Activated naive CD4-positive, alpha-beta T cell treated with anti-CD3 and anti-CD28 coated beads, Interleukin-2, amount 50 U/mL, for 24 hours (primary cell): Measurements from ENCODE around the gene FOXN3.

Experiments used
- H3K27ac Mint-ChIP-seq: one replicate; pipeline ENCODE4 v1.8.0; 2021; ENCODE audit warnings: mild to moderate bottlenecking, mixed read lengths
- H3K27me3 Mint-ChIP-seq: one replicate; pipeline ENCODE4 v1.8.0; 2021; ENCODE audit warnings: mixed read lengths
- H3K36me3 Mint-ChIP-seq: one replicate; pipeline ENCODE4 v1.8.0; 2021; ENCODE audit warnings: mixed read lengths
- H3K4me1 Mint-ChIP-seq: one replicate; pipeline ENCODE4 v1.8.0; 2021; ENCODE audit warnings: mixed read lengths
- H3K4me3 Mint-ChIP-seq: one replicate; pipeline ENCODE4 v1.8.0; 2021; ENCODE audit warnings: mild to moderate bottlenecking, mixed read lengths
- H3K9me3 Mint-ChIP-seq: one replicate; pipeline ENCODE4 v1.8.0; 2021; ENCODE audit warnings: mixed read lengths

FOXN3 gene

GRCh38 chr14:89188492-89188891 lies 228.5 kb downstream of the FOXN3 start:
- Mint-ChIP-seq H3K27ac (no peak overlapping the region), H3K27me3 (no peaks in the 10 kb centered on the region), H3K4me3 (no peak overlapping the region), H3K36me3 (peaks cover 4% of the 10 kb centered on the region), H3K4me1 (peaks cover 6% of the 10 kb centered on the region), H3K9me3 (no peaks in the 10 kb centered on the region)

DNA sequence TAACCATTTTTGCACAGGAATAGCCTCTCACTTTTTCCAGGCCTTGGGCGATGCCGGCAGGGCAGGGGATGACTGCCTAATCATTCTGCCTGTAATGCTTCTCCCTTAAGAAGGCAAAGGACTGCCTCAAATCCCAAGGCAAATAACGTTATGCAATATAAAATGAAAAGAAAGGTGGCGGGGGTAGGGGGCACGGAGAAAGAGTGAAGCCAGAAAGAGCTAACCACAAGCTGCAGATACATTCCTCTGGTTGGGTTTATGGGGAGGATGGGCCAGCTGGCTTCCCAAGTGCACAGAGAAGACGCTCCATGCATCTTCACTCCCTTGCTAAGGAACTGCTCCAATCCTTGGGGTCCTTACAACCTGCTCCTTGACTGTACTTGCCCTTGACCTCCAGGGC lies 229.5 kb downstream of the FOXN3 start:
- Mint-ChIP-seq H3K36me3 (peaks cover 4% of the 10 kb centered on the region), H3K9me3 (no peaks in the 10 kb centered on the region)

GRCh38 chr14:89186856-89187376 lies 230.1 kb downstream of the FOXN3 start:
- H3K9me3 Mint-ChIP-seq: no peaks in the 10 kb centered on the region
- peak overlapping the region; percentile 46 for H3K27ac Mint-ChIP-seq
- H3K4me1 Mint-ChIP-seq: peaks cover 6% of the 10 kb centered on the region
- no peaks in the 10 kb centered on the region for H3K27me3 Mint-ChIP-seq
- no peak overlapping the region for H3K4me3 Mint-ChIP-seq
- peaks cover 4% of the 10 kb centered on the region for H3K36me3 Mint-ChIP-seq

More for the DNA sequence above, 229.5 kb downstream of the FOXN3 start:
- H3K27me3 Mint-ChIP-seq: no peaks in the 10 kb centered on the region
- no peak overlapping the region for H3K4me3 Mint-ChIP-seq
- no peak overlapping the region for H3K27ac Mint-ChIP-seq
- H3K4me1 Mint-ChIP-seq: peaks cover 6% of the 10 kb centered on the region

DNA sequence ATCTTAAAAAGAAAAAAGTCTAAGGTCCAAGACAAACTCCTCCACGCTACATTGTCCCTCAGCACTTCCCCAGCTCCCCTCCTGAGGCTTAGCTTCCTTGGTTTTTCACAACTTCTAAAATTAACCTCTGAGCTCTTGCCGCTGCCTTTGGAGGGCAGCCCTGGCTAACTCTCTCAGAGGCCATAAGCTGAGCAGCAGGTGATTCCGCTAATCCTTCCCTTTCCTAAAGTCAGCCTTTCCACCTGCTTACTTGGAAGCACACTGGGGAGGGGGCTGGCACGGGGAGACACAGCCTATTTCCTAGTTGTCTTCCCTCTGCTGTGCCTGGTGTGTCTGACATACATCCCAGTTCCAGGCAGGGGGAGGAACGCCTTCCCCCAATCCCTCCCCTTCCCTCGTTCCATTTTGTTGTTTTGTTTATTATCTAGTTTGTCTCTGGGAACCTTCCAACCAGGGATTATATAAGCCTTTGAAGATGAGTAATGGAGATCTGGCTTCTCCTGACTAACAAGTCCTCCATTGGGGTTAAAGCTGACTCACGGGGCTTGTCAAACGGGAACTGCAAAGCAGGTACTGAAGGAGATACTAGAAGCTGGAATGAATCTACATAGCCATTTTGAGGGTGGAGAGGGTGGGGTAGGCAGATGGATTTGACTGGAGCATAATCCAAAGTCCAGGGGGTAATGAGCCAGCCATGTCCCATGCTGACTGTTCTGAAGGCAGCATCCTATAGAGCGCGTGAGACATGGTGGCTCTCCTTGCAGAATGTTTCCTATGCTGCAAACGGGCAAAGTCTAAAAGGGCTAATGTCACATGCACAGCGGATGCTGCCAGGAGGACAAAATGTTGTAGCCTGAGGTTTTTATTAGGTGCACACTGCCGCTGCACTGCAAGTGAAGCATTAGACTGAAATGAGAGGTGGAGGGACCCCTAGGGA lies 230.8 kb downstream of the FOXN3 start:
- Mint-ChIP-seq H3K27ac (peak overlapping the region; percentile 46), H3K27me3 (no peaks in the 10 kb centered on the region), H3K4me1 (peaks cover 9% of the 10 kb centered on the region), H3K9me3 (no peaks in the 10 kb centered on the region), H3K36me3 (peaks cover 4% of the 10 kb centered on the region), H3K4me3 (no peak overlapping the region)

DNA sequence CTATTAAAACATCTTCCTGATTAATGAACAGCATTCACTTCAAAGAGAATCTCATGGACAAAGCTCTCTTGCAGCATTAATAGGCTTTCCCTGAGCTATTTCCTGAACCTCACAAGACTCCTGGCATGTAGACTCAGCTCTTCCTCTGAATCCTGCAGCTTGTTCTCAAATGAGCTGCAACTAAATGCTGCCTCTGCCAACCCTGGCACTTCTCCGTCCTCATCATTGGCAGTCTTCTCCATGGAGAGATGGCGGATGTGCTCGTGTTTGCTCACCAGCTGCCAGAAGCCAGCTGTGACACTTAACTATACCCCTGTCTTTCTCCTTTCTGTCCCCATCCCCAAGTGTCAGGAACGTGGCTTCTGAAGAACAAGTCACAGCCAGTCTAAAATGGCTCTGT lies 232.1 kb downstream of the FOXN3 start:
- H3K27me3 Mint-ChIP-seq: no peaks in the 10 kb centered on the region
- H3K4me1 Mint-ChIP-seq: peaks cover 10% of the 10 kb centered on the region
- H3K36me3 Mint-ChIP-seq: peaks cover 1% of the 10 kb centered on the region
- H3K4me3 Mint-ChIP-seq: no peak overlapping the region
- no peaks in the 10 kb centered on the region for H3K9me3 Mint-ChIP-seq
- H3K27ac Mint-ChIP-seq: no peak overlapping the region

GRCh38 chr14:89182326-89182725 lies 234.7 kb downstream of the FOXN3 start:
- Mint-ChIP-seq H3K27ac (peak overlapping the region; percentile 44), H3K4me3 (no peak overlapping the region), H3K4me1 (peaks cover 32% of the 10 kb centered on the region), H3K9me3 (no peaks in the 10 kb centered on the region), H3K36me3 (peaks cover 3% of the 10 kb centered on the region), H3K27me3 (no peaks in the 10 kb centered on the region)

DNA sequence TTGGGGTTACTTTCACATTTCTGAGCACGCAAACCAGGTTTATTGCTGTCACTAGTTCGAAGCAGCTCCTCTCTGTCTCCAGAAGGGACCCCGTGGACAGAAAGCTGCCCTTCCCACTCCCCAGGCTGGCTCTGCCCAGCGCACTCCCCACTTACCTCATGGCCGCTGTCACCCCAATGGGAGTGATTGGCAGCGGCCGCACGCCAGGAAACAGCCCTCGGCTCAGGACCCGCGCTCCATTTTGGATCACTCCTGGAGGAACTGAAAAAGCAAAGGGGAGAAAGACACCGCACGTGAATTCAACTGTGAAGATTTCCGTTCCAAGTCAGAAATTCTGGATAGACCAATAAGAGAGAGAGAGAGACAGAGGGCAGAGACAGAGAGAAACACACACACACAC lies 236.5 kb downstream of the FOXN3 start:
- peaks cover 27% of the 10 kb centered on the region for H3K4me1 Mint-ChIP-seq
- H3K27ac Mint-ChIP-seq: peak overlapping the region; percentile 48
- H3K27me3 Mint-ChIP-seq: no peaks in the 10 kb centered on the region
- peaks cover 4% of the 10 kb centered on the region for H3K36me3 Mint-ChIP-seq
- no peak overlapping the region for H3K4me3 Mint-ChIP-seq
- no peaks in the 10 kb centered on the region for H3K9me3 Mint-ChIP-seq

DNA sequence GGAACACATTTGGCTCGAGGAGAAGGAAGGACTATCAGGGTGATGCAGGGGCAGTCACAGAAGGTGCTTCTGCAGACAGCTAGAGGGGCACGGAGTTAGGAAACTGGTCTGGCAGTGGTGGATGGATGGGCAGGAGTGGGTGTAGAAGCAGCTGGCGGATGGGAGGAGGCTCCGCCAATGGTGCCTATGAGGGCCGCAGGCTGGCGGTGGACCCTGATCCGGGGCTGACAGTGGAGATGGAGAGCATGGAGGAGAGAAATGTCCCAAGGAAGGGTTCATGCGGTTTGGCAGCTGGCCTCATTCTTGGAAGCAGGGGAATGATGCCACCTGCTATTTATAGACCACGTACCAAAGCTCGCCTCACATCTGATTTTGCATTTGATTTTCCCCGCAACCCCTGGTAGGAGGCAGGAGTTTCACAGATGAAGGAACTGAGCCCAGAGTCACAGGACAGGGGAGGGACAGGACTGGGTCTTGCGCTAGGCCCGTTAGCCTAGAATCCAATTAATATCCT lies 237.1 kb downstream of the FOXN3 start:
- Mint-ChIP-seq H3K4me3 (no peak overlapping the region), H3K9me3 (no peaks in the 10 kb centered on the region), H3K4me1 (peaks cover 27% of the 10 kb centered on the region), H3K36me3 (peaks cover 6% of the 10 kb centered on the region), H3K27ac (peak overlapping the region; percentile 37), H3K27me3 (no peaks in the 10 kb centered on the region)

GRCh38 chr14:89178800-89179535 lies 238.1 kb downstream of the FOXN3 start:
- Mint-ChIP-seq H3K27me3 (no peaks in the 10 kb centered on the region), H3K36me3 (peaks cover 13% of the 10 kb centered on the region), H3K4me1 (peaks cover 27% of the 10 kb centered on the region), H3K9me3 (no peaks in the 10 kb centered on the region), H3K4me3 (no peak overlapping the region), H3K27ac (no peak overlapping the region)

DNA sequence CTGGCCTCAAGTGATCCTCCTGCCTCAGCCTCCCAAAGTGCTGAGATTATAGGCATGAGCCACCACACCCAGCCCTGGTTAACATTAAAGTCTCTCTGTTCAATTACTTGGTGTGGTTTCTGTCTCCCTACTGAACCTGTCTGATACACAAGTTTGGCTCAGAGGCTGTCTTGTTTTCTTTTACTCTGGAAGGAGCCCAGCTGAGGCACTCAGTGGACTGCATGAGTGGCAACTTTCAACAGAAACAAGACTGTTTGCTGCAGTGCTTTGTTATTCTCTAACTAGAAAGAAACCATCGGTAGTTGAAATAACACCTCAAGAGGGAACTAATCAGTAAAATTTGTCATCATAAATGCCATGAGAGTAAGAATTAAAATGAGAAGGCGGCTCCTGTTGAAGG lies 238.7 kb downstream of the FOXN3 start:
- no peaks in the 10 kb centered on the region for H3K9me3 Mint-ChIP-seq
- no peaks in the 10 kb centered on the region for H3K27me3 Mint-ChIP-seq
- peaks cover 27% of the 10 kb centered on the region for H3K4me1 Mint-ChIP-seq
- H3K4me3 Mint-ChIP-seq: no peak overlapping the region
- no peak overlapping the region for H3K27ac Mint-ChIP-seq
- H3K36me3 Mint-ChIP-seq: peaks cover 14% of the 10 kb centered on the region

DNA sequence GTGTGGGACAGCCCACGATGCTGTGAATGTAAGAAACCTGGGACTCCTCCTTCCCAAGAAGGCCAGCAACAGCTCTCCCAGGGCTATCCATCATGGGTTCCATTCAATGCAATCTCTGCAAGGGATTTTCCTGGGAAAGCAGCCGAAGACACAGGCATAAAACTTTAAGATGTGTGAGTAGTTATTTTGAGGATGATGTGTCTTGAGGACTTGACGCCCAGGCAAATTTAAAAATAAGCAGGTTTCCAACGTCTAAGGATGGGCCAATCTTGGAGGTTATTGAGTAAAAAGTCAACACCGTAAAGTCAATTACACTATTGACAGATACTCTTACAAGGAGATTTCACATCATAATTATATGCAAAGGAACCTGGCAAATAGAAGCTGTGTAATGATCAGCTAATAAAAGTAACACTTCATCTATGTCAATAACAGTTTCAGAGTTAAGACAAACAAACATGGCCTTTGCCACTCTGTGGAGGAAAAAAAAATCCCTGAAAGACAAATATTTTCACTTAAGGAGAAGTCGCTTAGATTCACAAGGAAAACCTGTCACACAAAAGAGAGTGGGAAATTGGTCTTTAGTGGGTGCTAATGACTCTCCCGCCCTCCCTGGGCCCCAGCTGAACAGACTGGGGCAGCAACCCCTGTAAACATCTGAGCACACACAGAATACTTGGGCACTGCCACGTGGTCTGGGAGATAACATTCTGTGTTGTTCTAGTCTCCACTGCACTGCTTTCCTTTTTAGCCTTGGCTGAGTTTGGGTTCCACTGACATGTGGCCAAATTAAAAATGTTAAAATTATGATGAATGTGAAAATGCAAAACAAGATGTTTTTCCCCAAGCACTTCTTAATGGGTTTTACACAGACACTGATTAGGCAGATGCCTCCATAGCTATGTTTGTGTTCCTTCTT lies 240.9 kb downstream of the FOXN3 start:
- Mint-ChIP-seq H3K27me3 (no peaks in the 10 kb centered on the region), H3K36me3 (peaks cover 29% of the 10 kb centered on the region), H3K27ac (no peak overlapping the region), H3K4me3 (no peak overlapping the region), H3K4me1 (peaks cover 23% of the 10 kb centered on the region), H3K9me3 (peaks cover 5% of the 10 kb centered on the region)

DNA sequence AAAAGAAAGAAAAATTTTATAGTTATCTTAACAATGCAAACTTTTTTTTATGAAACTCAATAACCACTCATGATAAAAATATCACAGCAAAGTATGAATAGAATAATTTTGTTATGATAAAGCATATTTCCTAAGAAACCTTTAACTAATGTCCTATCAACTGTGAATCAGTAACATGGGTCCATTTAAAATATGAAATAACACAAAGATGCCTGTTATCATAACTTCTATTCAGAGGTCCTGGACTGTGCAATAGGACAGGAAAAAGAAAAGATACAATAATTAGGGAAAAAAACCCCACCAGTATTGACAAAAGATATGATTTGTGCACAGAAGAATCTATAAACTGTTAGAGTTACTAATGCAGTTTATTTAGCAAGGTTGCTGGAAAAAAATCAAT lies 245.4 kb downstream of the FOXN3 start:
- no peak overlapping the region for H3K27ac Mint-ChIP-seq
- H3K4me3 Mint-ChIP-seq: no peak overlapping the region
- peaks cover 13% of the 10 kb centered on the region for H3K9me3 Mint-ChIP-seq
- peaks cover 12% of the 10 kb centered on the region for H3K4me1 Mint-ChIP-seq
- H3K27me3 Mint-ChIP-seq: no peaks in the 10 kb centered on the region
- peaks cover 50% of the 10 kb centered on the region for H3K36me3 Mint-ChIP-seq

DNA sequence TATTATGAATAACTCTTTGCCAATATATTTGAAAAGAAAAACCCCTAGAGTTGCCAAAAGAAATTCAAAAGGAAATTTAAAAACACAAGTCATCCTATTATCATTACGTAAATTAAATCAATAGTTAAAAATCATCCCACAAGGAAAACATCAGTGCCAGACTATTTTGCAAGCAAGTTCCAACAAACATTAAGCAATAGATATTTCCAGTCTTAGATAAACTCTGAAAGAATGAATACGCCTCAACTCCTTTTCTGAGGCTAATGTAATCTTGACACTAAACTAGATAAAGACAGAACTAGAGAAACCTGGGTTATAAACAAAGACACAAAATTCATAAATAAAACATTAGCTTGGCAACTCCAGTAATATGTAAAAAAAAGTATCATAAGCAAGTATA lies 245.9 kb downstream of the FOXN3 start:
- Mint-ChIP-seq H3K27me3 (no peaks in the 10 kb centered on the region), H3K9me3 (peaks cover 13% of the 10 kb centered on the region), H3K36me3 (peaks cover 50% of the 10 kb centered on the region), H3K27ac (no peak overlapping the region), H3K4me1 (peaks cover 12% of the 10 kb centered on the region), H3K4me3 (no peak overlapping the region)

DNA sequence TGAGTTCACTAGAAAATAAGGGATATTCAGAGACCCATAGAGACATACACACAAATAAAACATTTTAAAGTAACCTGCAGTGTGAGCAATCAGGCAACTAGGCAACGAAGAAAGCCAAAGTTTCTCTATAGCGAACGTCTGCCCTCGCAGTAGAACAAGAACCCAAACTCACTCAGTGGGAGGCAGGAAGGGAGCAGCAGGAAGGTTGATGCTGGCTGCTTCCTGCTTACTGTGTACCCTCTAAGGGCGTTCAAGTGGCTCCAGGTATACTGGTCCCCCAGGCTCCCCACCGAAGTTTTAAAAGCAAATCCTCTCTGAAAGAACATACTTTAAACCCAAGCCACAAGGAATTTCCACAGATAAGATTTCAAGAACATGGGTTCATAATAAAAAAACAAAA lies 249.3 kb downstream of the FOXN3 start:
- peaks cover 20% of the 10 kb centered on the region for H3K4me1 Mint-ChIP-seq
- no peaks in the 10 kb centered on the region for H3K27me3 Mint-ChIP-seq
- no peak overlapping the region for H3K4me3 Mint-ChIP-seq
- H3K27ac Mint-ChIP-seq: no peak overlapping the region
- H3K36me3 Mint-ChIP-seq: peaks cover 34% of the 10 kb centered on the region
- H3K9me3 Mint-ChIP-seq: peaks cover 9% of the 10 kb centered on the region

GRCh38 chr14:89166633-89167032 lies 250.4 kb downstream of the FOXN3 start:
- H3K4me1 Mint-ChIP-seq: peaks cover 20% of the 10 kb centered on the region
- no peak overlapping the region for H3K27ac Mint-ChIP-seq
- peaks cover 8% of the 10 kb centered on the region for H3K9me3 Mint-ChIP-seq
- no peak overlapping the region for H3K4me3 Mint-ChIP-seq
- peaks cover 27% of the 10 kb centered on the region for H3K36me3 Mint-ChIP-seq
- no peaks in the 10 kb centered on the region for H3K27me3 Mint-ChIP-seq
